Stimulated activated effector memory CD8-positive, alpha-beta T cell treated with anti-CD3 and anti-CD28 coated beads, Interleukin-12 subunit alpha, Interleukin-12 subunit beta, amount 100 ng/mL, for 72 hours (primary cell): Measurements from ENCODE around the gene LIN7C.
A peak's percentile ranks its signal among the peaks of the same experiment; 100 is the strongest.

ENCODE experiments used
- ATAC-seq: fragments of 150-1000 bp; cut with Tn5 transposase; 2 replicates; pipeline ENCODE4 v1.10.0; 2021
- DNase-seq, 2 donors: peaks; one replicate each; pipeline ENCODE4 v3.0.0; 2021 to 2022; ENCODE audit warnings: low spot score in 2 of 2
- H3K27ac Mint-ChIP-seq: one replicate; pipeline ENCODE4 v1.8.0; 2022; ENCODE audit warnings: mild to moderate bottlenecking, mixed read lengths
- H3K36me3 Mint-ChIP-seq: one replicate; pipeline ENCODE4 v1.8.0; 2022; ENCODE audit warnings: mild to moderate bottlenecking, mixed read lengths
- H3K4me1 Mint-ChIP-seq: one replicate; pipeline ENCODE4 v1.8.0; 2022; ENCODE audit warnings: mixed read lengths
- H3K4me3 Mint-ChIP-seq: one replicate; pipeline ENCODE4 v1.8.0; 2022; ENCODE audit warnings: mild to moderate bottlenecking, mixed read lengths
- H3K9me3 Mint-ChIP-seq: one replicate; pipeline ENCODE4 v1.8.0; 2022; ENCODE audit warnings: mixed read lengths

LIN7C gene

DNA sequence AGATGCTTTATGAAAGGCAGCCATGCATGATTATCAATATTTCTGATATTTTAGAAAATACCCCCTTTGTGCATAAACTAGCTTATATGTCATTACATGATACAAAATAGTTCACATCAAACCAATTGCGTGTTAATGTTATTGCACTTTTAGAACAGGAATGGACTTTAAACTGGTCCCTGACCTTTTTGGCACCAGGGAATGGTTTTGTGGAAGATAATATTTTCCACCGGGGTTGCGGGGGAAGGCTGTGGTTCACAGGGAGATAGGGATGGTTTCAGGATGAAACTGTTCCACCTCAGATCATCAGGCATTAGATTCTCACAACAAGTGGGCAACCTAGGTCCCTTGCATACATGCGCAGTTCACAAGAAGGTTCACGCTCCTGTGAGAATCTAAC lies 17.5 kb downstream of the LIN7C start:
- ATAC-seq (no peak), DNase-seq (no peak)
- Mint-ChIP-seq H3K4me3 (no peak overlapping the region), H3K27ac (no peak overlapping the region), H3K9me3 (no peaks in the 10 kb centered on the region), H3K36me3 (peaks cover 38% of the 10 kb centered on the region), H3K4me1 (no peaks in the 10 kb centered on the region)

DNA sequence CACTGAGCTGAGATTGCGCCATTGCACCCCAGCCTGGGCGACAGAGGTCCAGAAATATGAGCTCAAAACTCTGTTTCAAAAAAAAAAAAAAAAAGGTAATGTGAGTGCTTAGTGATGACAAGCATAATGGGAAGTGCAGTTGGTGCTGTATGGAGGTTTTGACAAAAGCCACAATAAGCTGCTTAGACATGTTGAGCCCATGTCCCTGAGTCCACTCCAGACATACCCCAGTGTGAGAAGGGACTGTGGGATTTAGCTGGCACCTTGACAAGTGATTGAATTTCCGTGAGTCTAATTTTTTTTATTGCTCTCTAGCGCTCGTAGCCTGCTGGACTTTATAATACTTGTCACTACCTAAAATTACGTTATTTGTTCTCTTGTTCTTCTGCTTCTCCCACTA lies 18.9 kb downstream of the LIN7C start:
- Mint-ChIP-seq H3K36me3 (peaks cover 24% of the 10 kb centered on the region), H3K4me1 (no peaks in the 10 kb centered on the region), H3K27ac (no peak overlapping the region), H3K4me3 (no peak overlapping the region), H3K9me3 (no peaks in the 10 kb centered on the region)
- DNase-seq: no peak
- no peak for ATAC-seq

DNA sequence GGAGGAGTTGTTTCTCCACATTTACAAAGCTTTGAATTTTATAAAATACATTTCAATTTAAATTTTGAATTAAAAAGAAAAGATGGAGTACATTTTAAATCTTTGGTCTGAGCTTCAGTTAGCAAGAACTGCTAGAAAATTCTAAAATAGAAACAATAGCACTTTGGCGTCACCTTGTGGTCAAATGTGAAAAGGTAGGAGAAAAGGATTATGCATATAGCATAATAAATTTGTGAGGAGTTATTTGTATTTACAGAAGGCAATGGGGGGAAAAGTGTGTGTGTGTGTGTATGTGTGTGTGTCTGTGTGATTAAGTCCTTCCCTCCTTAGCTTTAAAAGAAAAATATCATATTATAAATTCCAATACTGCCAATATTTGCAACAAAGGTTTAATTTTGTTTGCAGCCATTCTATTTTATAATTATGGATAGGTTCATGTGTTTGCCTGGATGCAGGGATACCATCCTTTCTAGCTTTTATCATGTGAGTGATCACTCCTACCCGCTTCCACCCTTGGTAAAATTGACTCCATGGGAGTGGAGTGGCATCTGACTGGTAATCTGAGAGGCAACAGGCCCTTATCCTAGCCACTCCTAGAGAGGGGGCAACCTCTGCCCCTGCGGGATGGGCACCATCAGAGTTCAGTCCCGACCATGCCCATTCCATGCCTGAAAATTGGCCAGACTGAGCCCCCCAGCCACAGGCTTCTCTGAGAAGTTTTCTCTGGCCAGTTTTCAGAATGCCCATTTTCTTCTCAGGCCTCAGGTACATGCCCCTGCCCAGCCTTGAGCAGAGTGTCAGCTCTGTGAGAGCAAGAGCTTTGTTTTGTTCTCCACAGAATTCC lies 20.4 kb downstream of the LIN7C start:
- peak; percentile 21 to 58 for DNase-seq
- Mint-ChIP-seq H3K4me1 (no peaks in the 10 kb centered on the region), H3K4me3 (no peak overlapping the region), H3K27ac (no peak overlapping the region), H3K9me3 (no peaks in the 10 kb centered on the region), H3K36me3 (peaks cover 8% of the 10 kb centered on the region)
- ATAC-seq: no peak

DNA sequence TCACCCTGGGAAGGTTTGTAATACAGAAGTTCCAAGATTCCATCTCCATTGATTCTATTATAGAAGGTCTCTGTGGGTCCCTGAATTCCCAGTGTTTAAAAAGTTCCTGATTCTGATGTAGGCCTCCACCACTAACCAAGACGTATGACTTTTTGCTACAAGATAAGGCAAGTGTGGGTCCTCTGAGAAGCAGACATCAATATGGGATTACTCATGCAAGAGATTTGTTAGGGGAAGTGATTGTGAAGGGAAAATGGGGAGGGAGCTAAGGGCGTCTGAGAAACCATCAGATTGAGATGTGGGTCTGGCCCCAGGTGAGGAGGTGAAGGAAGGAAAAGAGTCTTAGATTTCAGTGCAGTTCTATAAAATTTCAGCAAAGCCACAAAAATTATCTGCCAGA lies 23.8 kb downstream of the LIN7C start:
- no peaks in the 10 kb centered on the region for H3K36me3 Mint-ChIP-seq
- no peak for DNase-seq
- ATAC-seq: no peak
- H3K4me3 Mint-ChIP-seq: no peak overlapping the region
- no peaks in the 10 kb centered on the region for H3K9me3 Mint-ChIP-seq
- no peak overlapping the region for H3K27ac Mint-ChIP-seq
- no peaks in the 10 kb centered on the region for H3K4me1 Mint-ChIP-seq

DNA sequence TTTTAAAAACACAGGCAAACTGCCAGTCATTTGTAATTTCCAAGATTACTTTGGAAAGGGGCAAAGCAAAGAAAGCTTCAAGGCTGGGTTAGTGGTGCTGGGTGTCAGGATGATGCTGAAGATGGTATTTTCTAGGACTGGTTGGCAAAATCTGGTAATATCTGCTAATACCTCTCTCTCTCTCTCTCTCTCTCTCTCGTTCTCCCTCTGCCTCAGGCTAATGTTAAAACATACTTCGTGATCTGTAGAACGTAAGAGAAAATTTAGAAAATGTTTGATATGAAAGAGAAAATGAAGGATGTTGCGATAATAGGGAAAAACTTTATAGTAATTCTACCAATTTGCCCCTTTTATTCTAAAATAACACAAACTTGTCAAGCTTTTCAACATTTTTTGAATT lies 24.6 kb downstream of the LIN7C start:
- Mint-ChIP-seq H3K4me1 (no peaks in the 10 kb centered on the region), H3K36me3 (no peaks in the 10 kb centered on the region), H3K27ac (no peak overlapping the region), H3K9me3 (no peaks in the 10 kb centered on the region), H3K4me3 (no peak overlapping the region)
- ATAC-seq (no peak), DNase-seq (no peak)

DNA sequence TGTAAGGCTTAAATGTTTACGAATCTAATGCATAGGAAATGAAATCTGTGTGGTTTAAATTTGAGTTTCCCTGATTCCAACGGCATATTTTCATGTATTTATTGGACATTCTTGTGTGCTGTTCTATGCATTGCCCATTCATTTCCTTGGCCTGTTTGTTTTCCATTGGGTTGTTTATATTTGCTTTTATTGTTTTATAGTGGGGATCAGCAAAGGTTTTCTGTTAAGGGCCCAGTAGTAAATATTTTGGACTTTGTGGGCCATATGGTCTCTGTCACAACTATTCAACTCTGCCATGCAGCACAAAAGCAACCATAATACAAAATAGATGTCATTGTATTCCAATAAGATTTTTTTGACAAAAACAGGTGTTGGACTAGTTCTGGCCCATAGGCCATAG lies 28.7 kb downstream of the LIN7C start:
- DNase-seq (no peak), ATAC-seq (no peak)
- peaks cover 6% of the 10 kb centered on the region for H3K4me1 Mint-ChIP-seq
- H3K9me3 Mint-ChIP-seq: no peaks in the 10 kb centered on the region
- no peak overlapping the region for H3K4me3 Mint-ChIP-seq
- no peaks in the 10 kb centered on the region for H3K36me3 Mint-ChIP-seq
- no peak overlapping the region for H3K27ac Mint-ChIP-seq

DNA sequence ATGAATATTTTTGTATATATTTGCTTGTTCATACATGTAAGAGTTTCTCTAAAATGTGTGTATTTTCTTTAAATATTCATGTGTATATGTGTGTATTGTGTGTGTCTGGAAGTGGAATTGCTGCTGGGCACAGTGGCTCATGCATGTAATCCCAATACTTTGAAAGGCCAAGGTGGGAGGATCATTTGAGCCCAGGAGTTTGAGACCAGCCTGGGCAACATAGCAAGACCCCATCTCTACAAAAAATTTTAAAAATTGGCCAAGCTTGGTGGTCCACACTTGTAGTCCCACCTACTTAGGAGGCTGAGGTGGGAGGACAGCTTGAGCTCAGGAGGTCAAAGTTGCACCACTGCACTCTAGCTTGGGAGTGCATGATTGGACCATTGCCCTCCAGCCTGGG lies 29.3 kb downstream of the LIN7C start:
- peaks cover 11% of the 10 kb centered on the region for H3K4me1 Mint-ChIP-seq
- H3K27ac Mint-ChIP-seq: no peak overlapping the region
- no peak for DNase-seq
- no peak for ATAC-seq
- H3K9me3 Mint-ChIP-seq: no peaks in the 10 kb centered on the region
- H3K4me3 Mint-ChIP-seq: no peak overlapping the region
- H3K36me3 Mint-ChIP-seq: no peaks in the 10 kb centered on the region

DNA sequence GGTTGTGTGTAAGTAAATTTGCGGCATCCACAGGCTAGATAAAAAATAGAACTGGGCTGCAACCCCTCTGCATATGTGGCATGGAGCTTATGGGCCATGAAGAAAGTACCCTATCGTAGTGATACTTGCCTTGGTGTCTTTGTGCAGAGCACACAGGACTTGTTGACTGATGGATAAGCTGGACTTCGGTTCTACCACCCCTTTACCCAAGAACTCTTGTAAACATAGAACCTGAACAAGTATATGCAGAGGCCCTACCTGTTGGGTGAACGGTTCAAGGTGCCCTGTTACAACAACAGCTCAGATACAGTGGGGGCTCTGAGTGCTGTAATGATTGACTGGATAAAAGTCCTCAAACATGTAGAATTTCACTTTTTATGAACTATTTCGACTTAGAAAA lies 30.9 kb downstream of the LIN7C start:
- no peak for DNase-seq

DNA sequence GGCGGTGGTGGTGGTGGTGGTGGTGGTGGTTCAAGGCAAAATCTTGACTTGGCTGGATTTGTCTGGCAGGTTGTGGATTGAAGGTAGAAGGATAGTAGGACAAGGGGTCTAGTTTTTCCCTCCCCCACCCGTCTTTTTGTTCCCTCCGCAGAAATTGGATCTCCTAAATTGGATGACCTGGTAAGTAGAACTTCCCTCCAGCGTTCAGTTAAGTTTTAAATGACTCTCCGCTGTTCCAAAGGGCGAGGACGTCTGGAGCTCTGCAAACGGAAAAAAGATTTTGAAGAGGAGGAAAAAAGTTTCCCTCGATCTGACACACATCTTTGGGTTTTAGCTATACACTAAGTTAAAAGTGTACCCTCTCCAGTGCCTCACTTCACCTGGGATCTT lies 33.6 kb downstream of the LIN7C start:
- Mint-ChIP-seq H3K36me3 (no peaks in the 10 kb centered on the region), H3K4me3 (peak overlapping the region; percentile 86), H3K9me3 (no peaks in the 10 kb centered on the region), H3K4me1 (peaks cover 22% of the 10 kb centered on the region), H3K27ac (peak overlapping the region; percentile 9)
- ATAC-seq: no peak
- no peak for DNase-seq

More for the DNA sequence above, 30.9 kb downstream of the LIN7C start:
- no peak overlapping the region for H3K27ac Mint-ChIP-seq
- no peaks in the 10 kb centered on the region for H3K9me3 Mint-ChIP-seq
- no peak for ATAC-seq
- no peaks in the 10 kb centered on the region for H3K36me3 Mint-ChIP-seq
- H3K4me1 Mint-ChIP-seq: peaks cover 22% of the 10 kb centered on the region
- no peak overlapping the region for H3K4me3 Mint-ChIP-seq

DNA sequence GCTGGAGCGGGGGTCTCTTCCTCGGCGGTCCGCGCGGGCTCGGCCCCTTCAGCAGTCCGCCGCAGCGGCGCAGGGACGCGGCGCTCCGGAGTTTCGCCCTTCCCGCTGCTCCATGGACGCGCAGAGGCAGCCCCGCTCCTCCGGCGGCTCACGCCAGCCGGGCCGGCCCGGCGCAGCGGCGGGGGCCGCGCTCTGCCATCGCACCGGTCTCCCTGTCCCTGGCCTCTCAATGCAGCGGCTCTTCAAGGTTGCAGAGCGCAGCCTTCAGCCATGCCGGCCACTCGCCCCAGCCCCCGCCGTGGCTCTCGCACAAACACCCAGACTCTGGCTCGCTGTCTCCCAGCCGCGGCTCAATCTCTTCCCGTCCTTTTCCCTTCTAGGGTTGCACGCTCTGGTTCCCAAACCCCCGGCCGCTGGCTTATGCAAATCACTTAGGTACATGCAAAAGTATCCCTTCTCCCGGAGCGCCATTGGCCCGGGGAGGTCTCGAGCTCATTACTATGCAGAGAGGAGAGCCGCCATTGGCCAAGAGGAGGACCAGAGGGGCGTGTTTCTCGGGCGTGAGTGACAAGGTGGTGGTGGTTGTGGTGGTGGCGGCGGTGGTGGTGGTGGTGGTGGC lies 34.1 kb downstream of the LIN7C start, which contains the start of gene LGR4:
TSS of gene LGR4 (minus strand) at position 393 of the 619 bp plus-strand sequence. CDS start 488 bp downstream, outside the sequence.
- no peaks in the 10 kb centered on the region for H3K9me3 Mint-ChIP-seq
- peak within 1 kb of the TSS; percentile 86 for H3K4me3 Mint-ChIP-seq
- H3K4me1 Mint-ChIP-seq: peaks cover 22% of the 10 kb centered on the region
- ATAC-seq (peak; percentile 90), DNase-seq (peak; percentile 26 to 64)
- peak within 1 kb of the TSS; percentile 9 for H3K27ac Mint-ChIP-seq
- no peaks in the 10 kb centered on the region for H3K36me3 Mint-ChIP-seq

DNA sequence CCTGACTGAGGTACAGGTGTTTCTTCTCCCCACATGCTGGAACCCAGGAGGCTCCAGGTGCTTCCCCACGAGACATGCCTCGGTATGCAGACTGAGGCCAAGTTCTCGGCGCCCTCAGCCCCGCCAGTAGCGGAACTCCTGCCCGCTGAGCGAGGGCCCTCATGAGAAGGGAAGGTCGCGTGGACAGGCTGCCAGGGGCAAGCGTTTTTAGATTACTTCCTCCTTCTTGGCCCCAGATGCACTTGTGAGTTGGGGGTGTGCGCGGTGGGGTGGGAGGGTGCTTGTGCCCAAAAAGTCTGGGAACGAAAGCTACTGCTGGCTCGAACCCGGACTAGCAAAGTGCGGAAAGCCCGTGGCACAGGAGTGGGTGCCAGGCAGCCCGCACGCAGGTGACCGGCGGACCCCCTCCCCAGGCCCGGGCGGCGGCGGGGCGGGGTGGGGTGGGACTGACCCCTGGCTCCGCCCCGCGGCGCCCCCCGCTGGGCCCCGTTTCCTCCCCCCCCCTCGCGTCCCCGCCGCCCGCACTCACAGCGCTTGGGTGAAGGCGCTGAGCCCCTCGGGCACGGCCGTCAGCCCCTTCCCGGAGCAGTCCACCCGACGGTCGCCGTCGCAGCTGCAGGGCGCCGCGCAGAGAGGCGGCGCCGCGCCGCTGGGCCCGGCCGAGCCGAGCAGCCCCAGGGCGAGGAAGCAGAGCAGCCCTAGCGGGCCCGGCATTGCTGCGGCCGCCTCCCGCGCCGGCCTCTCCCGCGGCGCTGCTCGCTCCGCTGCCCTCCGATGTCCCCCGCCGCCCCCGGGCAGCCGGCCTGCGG lies 34.8 kb downstream of the LIN7C start:
- Mint-ChIP-seq H3K4me3 (peak overlapping the region; percentile 86), H3K9me3 (no peaks in the 10 kb centered on the region), H3K4me1 (peaks cover 22% of the 10 kb centered on the region), H3K27ac (no peak overlapping the region), H3K36me3 (no peaks in the 10 kb centered on the region)
- ATAC-seq (peak; percentile 80), DNase-seq (no peak)

DNA sequence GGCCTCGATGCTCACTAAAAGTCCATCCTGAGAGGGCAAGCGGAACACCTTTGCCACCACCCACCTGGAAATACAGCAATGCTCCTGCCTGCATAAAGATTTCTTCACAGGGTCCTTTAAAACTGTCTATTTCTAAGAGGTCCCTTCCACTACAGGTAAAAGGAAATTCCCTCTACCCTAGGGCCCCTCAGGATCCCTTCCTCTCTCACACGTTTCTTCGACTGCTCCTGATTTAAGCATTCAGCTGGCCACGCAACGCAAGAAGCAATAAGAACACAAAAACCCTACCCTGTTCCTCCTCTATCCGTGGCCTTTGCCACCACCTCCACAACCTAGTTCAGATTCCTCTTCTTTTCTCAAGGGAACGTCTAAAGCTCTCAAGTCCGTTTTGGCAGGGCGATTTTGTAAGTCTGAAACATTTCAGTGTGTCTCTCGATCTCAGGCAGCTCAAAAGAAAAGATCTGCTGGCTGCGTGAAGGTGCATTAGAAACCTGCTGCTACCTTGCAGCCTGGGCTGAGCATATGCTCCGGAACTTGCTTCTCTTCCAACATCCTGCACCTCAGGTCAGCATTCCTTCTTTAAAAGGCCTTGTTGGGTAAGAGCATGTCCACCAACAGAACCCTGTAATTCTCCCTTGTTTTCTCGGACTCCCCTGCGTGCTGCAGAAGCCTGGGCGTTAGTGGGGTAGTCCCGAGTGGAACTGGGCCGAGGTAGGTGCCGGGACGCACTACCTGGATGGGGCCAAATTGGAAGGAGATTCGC lies 35.6 kb downstream of the LIN7C start:
- Mint-ChIP-seq H3K9me3 (no peaks in the 10 kb centered on the region), H3K36me3 (no peaks in the 10 kb centered on the region), H3K4me1 (peaks cover 22% of the 10 kb centered on the region), H3K27ac (no peak overlapping the region), H3K4me3 (peak overlapping the region; percentile 66)
- DNase-seq (no peak), ATAC-seq (no peak)

DNA sequence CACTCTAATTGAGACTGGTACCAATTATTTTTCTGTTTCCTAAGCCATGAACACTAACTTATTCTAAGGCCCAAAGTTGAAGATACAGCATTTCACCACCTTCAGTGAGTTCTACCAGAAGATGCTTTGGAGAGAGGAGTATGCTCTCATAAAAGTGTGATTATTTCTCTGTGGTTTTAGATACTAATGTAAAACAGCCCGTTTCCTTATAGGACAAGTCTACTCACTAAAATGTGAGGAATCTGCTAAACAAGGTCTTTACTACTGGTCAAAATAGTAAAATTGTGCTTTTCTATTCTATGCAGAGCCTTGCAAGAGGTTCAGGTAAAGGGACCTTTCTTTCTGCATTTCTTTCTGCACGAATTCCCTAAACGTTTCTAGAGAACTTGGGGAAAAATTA lies 36.4 kb downstream of the LIN7C start:
- DNase-seq (no peak), ATAC-seq (no peak)
- Mint-ChIP-seq H3K9me3 (no peaks in the 10 kb centered on the region), H3K4me1 (peaks cover 22% of the 10 kb centered on the region), H3K36me3 (no peaks in the 10 kb centered on the region), H3K4me3 (no peak overlapping the region), H3K27ac (no peak overlapping the region)

DNA sequence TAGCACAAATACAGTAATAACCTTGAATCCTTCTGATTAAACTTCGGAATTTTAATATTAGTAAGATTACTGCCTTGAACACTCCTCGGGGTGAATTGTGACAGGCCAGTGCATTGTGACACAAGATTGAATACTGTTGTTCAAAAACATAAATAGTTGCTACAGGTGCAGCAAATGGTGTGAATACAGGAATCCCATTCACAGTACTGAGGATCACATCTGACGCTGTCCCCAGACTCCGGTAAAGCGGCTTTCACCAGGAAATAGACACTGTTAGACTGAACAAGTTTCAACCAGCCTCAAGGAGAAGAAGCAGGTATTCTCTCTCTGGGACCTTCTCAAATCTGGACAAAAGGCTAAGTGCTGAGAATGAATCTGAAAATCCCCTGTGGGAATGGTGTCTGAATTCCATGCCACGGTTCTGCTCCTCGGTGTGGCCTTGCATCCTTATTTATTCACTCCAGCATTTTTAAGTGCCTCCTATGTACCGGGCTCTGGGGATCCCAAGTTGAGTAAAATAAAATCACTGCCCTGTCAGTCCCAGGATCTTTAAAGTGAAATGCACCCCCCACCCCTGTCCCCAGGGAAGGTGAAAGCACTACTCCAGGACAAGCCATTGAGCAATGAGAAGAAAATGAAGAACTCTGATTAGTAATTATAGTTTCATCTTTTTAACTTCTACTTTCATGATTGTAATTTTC lies 37.4 kb downstream of the LIN7C start:
- Mint-ChIP-seq H3K4me3 (no peak overlapping the region), H3K36me3 (no peaks in the 10 kb centered on the region), H3K27ac (no peak overlapping the region), H3K4me1 (peaks cover 22% of the 10 kb centered on the region), H3K9me3 (no peaks in the 10 kb centered on the region)
- ATAC-seq (no peak), DNase-seq (no peak)
